ENCODE results near the gene RFX5.
"Not testable (repeated sequence)": the region's sequence is repeated elsewhere in the genome, so short reads cannot be mapped to it uniquely, and the experiment has no call there.

Gene RFX5

GRCh38 chr1:151362308-151363155 lies 15.5 kb upstream of the RFX5 start:
- DNase-seq (ENCODE audit: low read depth) = no peak

GRCh38 chr1:151361883-151362282 lies 14.8 kb upstream of the RFX5 start:
- no peak for DNase-seq (ENCODE audit: low read depth)

- DNase-seq (ENCODE audit: low read depth) = no peak
These were observed 9.6 kb upstream of the RFX5 start for GRCh38 chr1:151356696-151357095.

- DNase-seq (ENCODE audit: low read depth) = no peak
These were observed 5.1 kb upstream of the RFX5 start for GRCh38 chr1:151352021-151352718.

- not testable (repeated sequence) for DNase-seq (ENCODE audit: low read depth)
These were observed 3.3 kb upstream of the RFX5 start for GRCh38 chr1:151350323-151350722.

GRCh38 chr1:151347523-151348246 lies 633 bp upstream of the RFX5 start:
- DNase-seq (ENCODE audit: low read depth) = no peak

GRCh38 chr1:151346082-151346768 lies 827 bp downstream of the RFX5 start:
- no peak for DNase-seq (ENCODE audit: low read depth)

GRCh38 chr1:151344291-151344690 lies 2.8 kb downstream of the RFX5 start:
- DNase-seq (ENCODE audit: low read depth) = no peak

- DNase-seq (ENCODE audit: low read depth) = no peak
These were observed 3.5 kb downstream of the RFX5 start for GRCh38 chr1:151343587-151343986.

GRCh38 chr1:151342569-151342968 lies 4.5 kb downstream of the RFX5 start:
- no peak for DNase-seq (ENCODE audit: low read depth)

- DNase-seq (ENCODE audit: low read depth) = no peak
These were observed 5.0 kb downstream of the RFX5 start for GRCh38 chr1:151342021-151342420.

- DNase-seq (ENCODE audit: low read depth) = peak; percentile 56
These were observed 5.9 kb downstream of the RFX5 start for GRCh38 chr1:151340870-151341754.

GRCh38 chr1:151336556-151336955 lies 10.5 kb downstream of the RFX5 start:
- DNase-seq (ENCODE audit: low read depth) = no peak

- DNase-seq (ENCODE audit: low read depth) = no peak
These were observed 12.2 kb downstream of the RFX5 start for GRCh38 chr1:151334822-151335221.

GRCh38 chr1:151327903-151328674 lies 19.0 kb downstream of the RFX5 start:
- DNase-seq (ENCODE audit: low read depth) = no peak

- peak; percentile 87 for DNase-seq (ENCODE audit: low read depth)
These were observed 19.7 kb downstream of the RFX5 start, which contains the start of gene PI4KB for GRCh38 chr1:151327223-151327902. PI4KB (minus strand) TSS chr1:151327416; CDS start chr1:151316481, 10,935 bp downstream.

- peak; percentile 67 for DNase-seq (ENCODE audit: low read depth)
These were observed 20.3 kb downstream of the RFX5 start for GRCh38 chr1:151326619-151327222.

- DNase-seq (ENCODE audit: low read depth) = no peak
These were observed 21.2 kb downstream of the RFX5 start for GRCh38 chr1:151325646-151326429.

All from CMK (cell line).